Measurements from ENCODE around the gene THEMIS.
A peak's percentile ranks its signal among the peaks of the same experiment; 100 is the strongest.

THEMIS gene

GRCh38 chr6:127716465-127716864 is 184.4 kb downstream of the THEMIS start:
- TF ChIP-seq, protein P1, sequence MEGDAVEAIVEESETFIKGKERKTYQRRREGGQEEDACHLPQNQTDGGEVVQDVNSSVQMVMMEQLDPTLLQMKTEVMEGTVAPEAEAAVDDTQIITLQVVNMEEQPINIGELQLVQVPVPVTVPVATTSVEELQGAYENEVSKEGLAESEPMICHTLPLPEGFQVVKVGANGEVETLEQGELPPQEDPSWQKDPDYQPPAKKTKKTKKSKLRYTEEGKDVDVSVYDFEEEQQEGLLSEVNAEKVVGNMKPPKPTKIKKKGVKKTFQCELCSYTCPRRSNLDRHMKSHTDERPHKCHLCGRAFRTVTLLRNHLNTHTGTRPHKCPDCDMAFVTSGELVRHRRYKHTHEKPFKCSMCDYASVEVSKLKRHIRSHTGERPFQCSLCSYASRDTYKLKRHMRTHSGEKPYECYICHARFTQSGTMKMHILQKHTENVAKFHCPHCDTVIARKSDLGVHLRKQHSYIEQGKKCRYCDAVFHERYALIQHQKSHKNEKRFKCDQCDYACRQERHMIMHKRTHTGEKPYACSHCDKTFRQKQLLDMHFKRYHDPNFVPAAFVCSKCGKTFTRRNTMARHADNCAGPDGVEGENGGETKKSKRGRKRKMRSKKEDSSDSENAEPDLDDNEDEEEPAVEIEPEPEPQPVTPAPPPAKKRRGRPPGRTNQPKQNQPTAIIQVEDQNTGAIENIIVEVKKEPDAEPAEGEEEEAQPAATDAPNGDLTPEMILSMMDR (IDR thresholded peaks at IDR 0.05): no peak

- TF ChIP-seq, protein P1 (IDR thresholded peaks at IDR 0.05): no peak
These were observed 190.2 kb downstream of the THEMIS start for GRCh38 chr6:127710668-127711067.

DNA sequence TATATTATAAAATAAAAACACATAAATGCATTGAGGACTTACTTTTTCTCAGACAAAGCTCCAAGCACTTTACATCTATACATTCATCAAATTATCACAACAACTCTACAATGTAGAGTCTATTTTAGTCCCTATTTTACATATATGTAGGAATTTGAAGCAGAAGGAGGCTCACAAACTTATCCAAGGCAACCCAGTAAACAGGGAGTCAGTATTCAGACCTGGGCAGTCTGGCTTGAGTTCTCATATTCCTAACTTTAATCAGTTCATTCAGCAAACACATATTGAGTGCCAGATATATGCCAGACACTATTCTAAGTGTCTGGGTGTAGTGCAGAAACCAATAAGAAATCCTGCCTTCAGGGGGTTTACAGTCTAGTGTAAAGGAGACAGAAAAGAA is 194.6 kb downstream of the THEMIS start:
- TF ChIP-seq, protein P1 (IDR thresholded peaks at IDR 0.05): no peak

DNA sequence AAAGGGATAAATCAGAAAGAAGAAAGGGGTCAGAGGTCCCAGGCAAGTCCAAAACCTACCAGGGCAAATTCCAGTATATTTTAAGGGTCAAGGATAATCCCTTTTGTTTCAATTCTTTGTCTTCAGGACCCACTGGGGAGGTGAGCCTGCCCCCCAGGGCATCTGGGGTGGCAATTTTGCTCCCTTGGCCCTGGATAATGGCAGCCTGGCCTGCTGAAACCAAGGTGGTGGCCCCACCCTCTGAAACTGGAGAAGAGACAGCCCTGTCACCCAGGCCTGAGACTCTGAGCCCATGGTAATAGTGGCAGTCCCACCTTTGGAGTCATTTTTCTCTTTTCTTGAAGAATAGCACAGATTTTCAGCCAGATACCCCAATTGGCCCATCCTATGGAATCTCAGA is 205.8 kb downstream of the THEMIS start:
- TF ChIP-seq, protein P1 (IDR thresholded peaks at IDR 0.05): no peak

GRCh38 chr6:127691146-127691545 is 209.7 kb downstream of the THEMIS start:
- TF ChIP-seq, protein P1 (IDR thresholded peaks at IDR 0.05): no peak

DNA sequence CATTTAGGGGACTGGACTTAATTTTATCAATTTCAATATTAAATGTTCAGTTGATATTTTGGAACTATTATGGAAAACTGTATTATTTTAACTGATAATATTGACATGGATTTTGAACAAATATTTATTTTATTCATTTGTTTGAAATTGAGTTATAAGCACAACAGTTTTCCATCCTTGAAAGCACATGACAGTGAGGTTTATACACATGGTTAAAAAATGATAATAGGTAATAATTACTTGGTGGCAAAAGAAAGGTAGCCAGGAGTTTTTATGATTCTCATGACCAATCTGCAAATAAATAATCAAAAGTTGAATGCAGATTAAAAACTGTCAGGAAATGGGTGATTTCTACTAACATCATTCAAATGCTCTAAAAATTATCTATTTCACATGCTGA is 210.3 kb downstream of the THEMIS start:
- TF ChIP-seq, protein P1 (IDR thresholded peaks at IDR 0.05): no peak

DNA sequence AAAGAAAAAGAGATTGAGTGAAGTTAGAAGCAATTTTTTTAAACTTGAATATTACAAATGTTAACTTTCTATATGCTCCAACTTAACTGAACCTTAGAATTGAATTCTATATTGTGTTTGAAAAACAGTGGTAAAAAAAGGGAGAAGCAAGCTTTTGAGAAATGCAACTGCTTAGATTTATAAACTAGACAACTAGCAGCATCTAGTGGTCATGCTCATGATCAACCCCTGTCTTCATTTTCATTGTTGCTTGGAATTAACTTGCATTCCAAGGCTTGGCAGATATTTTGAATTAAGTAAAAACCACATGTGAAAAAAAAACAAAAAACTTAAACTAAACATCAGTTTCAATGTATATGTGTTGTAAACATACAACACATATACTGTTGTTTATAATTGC is 210.8 kb downstream of the THEMIS start:
- TF ChIP-seq, protein P1 (IDR thresholded peaks at IDR 0.05): peak; percentile 91

DNA sequence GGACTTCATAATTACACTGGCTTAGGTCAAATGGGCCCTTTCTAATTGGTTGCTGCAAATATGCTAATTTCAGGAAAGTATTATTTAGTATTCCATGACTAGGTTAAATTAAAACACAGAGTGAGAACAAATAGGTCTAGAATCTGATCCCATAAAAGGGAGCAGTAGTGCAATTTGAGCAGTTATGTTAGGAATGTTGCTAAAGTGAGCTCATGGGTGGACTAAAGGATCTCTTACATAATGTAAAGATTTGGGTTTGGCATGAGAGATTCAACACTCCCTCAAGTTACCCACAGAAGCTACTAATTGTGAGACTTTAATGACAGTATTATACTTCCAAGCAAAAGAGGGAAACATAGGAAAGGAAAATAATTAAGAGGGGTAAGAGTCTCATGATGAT is 214.8 kb downstream of the THEMIS start:
- TF ChIP-seq, protein P1 (IDR thresholded peaks at IDR 0.05): no peak
